Ramos (cell line): ENCODE results near the gene BANF1.

Experiments
- in situ Hi-C: fragments of 300-500 bp; cut with MboI; formaldehyde crosslinking; loops from one replicate; pipeline ENCODE4 v1.14.3; 2022; ENCODE audit warnings: low sequenced_read_pairs; ENCODE audit not compliant: unreplicated experiment

The BANF1 gene

DNA sequence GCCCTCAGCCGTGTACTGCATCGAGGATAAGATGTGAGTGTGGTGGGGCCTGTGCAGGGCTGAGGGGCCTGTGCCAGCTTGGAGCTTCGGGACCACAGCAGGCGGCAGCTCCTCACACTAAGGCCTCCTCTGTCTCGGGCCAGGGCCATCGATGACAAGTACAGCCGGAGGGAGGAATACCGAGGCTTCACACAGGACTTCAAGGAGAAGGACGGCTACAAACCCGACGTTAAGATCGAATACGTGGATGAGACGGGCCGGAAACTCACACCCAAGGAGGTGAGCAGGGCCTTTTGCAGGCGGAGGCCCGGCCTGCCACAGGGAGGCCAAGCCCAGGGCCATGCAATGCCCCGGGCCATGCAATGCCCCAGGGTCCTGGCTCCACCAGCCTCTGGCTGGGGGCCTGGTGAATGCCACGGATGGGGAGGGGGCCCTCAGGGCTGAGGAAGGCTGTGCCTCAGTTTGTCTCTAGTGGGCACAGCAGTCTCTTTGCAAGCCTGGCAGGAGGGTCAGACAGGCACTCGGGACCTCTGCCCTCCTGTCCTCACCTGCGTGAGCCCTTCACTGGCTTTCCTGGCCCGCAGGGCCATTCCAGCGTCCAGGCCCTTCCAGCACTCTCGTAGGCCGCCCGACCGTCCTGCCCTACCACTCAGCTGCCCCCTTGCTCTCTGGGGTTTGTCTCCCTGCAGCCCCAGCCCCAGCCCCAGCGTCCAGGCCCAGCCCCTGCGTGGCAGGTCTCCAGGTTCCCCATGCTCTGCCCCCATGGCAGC lies 24.5 kb upstream of the BANF1 start:
- in situ Hi-C loops = no loop called here

DNA sequence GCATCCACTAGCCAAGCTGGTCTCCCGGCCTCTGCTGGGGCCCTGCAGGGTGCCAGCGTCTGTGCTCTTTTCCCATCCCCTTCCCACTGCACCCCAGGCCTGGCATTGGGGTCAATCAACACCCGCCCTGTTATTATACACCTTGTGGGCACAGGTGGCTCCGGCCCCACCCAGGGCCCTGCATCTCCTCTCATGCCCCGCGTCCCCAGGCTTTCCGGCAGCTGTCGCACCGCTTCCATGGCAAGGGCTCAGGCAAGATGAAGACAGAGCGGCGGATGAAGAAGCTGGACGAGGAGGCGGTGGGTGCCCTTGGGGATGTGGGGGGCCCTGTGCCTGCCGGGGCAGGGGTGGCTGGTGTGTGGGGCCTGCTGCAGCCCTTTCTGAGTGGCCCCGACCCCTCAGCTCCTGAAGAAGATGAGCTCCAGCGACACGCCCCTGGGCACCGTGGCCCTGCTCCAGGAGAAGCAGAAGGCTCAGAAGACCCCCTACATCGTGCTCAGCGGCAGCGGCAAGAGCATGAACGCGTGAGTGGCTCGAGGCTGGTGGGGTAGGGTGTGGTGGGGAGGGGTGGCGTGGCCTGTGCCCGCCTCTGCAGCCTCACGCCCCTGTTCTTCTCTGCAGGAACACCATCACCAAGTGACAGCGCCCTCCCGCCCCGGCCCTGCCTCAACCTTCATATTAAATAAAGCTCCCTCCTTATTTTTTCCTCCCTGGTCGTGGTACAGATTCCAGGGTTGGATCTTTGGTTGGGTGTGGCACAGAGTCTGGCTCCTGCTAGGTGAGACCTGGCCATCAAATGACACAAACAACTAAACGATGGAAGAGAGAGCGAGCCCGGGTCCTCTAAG lies 23.7 kb upstream of the BANF1 start:
- in situ Hi-C loops = no loop called here

DNA sequence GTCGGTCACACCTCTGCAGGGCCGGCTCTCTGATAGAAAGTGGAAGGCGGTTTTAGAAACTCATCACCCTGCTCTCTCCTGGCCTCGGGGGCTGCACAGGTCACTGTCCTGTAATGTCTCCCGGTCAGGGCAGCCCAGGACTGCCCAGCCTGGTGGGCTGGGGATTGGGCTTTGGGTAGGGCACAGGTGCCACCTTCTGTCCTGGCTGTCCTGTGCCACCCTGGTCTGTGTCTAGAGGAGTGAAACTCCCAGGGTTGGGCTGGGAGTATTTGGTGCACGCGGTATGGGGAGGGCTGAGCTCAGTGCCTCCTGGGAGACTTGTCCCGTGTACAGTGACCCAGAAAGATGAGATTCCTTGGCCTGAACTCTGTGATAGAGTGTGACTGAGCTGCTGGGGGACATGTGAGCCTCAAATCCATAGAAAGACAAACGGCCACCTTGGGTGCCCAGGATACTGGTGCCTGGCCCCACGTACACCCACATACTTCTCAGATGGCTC lies 23.0 kb upstream of the BANF1 start:
- in situ Hi-C loops = no loop called here

DNA sequence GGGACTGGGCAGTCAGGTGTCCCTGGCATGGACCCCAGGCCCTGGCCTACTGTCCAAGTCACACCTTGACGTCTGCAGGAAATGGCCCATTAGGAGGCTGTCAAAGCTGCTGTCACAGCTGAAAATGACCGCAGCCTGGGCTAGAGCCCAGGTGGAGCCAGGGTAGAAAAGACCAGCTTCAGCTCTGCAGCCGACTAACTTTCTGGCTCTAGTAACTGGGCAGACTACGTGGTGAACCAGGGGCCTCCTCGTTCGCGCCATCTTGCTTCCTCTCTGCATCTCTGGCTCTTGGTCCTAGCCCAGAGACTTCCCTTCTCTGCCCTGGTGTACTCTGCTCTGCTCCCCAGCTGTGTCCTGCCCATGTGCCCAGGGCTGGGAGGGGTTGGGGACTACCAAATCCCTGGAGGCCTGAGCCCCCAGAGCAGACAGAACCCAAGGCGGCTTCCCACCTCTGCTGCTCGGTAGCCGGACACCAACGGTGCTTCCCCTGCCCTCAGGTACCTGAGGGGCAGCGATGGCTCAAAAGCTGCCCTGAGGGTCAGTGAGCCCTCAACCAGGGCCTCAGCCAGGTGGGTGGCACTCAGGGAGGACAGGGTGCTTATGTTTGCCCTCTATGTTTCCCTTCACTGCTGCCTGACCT lies 21.1 kb upstream of the BANF1 start:
- in situ Hi-C loops = no loop called here

DNA sequence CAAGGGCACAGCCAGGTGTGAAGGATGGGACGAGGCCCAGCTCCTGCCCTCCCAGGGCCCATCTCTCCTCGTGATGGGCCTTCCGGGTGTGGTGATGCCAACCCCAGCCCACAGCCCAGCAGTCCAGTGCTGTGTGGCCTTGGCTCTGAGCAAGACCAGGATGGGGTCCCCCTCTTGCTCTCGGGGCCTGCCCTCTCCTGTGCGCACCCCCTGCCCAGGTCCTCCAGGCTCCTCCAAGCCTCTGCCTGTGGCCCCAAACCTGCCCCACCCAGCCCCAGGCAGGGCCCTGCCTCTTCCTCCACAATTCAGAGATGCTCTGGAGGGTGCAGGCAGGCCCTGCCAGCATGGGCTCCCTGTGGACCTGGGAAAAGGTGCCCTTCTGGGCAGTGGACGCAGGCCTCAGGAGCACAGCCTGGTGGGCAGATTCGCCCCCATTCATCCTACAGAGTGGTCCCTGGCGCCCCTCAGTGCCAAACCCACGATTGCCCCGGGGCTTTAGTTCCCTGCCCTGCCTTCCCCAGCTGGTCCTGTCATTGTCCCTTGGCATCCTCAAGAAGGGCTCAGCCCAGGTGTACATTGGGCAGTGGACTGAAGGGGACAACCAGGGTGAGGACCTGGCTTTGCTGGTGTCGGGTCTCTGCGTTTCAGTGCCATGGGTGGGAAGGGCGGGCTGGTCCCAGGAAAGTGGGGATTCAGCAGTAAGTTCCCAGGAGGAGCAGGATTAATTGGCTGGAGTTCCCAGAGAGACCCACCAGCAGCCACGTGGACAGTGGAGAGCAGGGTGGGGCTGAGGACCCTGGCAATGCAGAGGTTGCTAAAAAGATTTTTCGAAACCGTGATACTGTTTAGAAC lies 20.1 kb upstream of the BANF1 start:
- in situ Hi-C loops = no loop called here

DNA sequence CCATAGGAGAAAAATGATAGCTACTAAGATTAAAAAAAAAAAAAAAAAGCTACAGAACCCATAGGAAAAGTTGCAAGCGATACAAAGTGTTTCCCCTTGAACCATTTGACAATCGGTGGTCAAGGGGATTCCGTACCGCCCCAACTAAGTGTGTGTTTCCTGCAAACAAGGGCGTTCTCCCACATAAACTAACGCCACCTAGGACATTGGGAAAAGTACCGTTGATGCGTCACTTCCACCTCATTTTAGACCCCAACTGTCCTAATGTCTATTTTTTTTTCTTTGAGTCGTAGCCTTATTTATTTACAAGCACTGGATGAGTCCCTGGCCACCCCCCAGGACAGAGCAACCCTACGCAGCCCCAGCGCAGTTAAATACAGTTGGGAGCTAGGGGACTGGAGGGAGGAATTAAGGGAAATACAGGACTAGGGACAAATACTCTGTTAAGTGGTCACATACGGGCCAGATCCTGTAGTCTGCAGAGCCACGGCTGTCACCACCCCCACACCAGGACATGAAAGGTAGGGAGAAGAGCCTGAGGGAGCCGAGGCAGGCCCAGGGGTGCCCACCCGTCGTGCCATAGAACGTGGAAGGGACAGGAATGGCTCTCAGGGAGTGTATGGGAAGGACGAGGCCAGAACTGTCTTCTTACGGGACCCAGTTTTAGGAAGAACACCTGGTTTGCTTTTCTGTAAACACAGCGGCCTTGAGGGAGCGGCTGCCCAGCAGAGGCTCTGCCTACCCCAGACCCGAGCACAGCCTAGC lies 19.3 kb upstream of the BANF1 start:
- in situ Hi-C loops = no loop called here

DNA sequence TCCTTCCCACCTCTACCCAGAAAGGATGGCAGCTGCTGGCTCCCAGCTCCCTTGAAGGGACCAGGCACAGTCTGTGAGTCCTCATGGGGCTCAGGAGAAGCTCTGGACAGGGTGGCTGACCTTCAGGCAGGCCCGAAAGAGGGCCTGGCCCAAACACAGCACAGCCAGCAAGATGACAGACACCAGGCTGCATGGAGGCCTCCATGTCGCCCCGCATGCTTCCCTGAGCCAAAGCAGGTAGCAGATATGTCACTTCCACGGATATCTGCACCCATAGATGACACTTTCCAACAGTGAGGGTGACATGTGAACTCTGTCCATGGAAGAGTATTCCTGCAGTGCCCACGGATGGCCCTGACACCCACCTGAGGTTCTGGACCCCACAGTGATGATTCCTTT lies 18.7 kb upstream of the BANF1 start:
- in situ Hi-C loops = no loop called here

DNA sequence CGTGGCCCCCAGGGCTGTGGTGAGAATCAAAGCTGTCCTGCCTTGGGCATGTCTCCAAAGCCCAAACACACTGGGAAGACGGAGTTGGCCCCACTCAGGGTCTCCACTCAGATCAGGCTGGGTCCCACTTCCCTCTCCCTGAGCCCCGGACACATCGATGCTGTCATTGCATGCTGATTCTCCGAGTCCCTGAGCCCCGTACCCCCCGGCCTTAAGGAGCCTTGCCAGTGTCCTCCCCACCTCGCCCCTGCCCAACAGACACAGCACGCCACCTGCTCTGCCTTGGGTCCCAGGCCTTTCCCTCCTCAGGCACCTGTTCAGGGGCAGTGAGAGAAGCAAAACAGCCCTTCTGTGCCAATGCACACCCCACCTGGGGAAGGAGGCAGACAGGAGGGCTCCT lies 15.0 kb upstream of the BANF1 start:
- in situ Hi-C loops = loop anchor here (5.0 kb wide), 2 partner anchors 105 to 270 kb away; no protein-coding TSS in a partner anchor

DNA sequence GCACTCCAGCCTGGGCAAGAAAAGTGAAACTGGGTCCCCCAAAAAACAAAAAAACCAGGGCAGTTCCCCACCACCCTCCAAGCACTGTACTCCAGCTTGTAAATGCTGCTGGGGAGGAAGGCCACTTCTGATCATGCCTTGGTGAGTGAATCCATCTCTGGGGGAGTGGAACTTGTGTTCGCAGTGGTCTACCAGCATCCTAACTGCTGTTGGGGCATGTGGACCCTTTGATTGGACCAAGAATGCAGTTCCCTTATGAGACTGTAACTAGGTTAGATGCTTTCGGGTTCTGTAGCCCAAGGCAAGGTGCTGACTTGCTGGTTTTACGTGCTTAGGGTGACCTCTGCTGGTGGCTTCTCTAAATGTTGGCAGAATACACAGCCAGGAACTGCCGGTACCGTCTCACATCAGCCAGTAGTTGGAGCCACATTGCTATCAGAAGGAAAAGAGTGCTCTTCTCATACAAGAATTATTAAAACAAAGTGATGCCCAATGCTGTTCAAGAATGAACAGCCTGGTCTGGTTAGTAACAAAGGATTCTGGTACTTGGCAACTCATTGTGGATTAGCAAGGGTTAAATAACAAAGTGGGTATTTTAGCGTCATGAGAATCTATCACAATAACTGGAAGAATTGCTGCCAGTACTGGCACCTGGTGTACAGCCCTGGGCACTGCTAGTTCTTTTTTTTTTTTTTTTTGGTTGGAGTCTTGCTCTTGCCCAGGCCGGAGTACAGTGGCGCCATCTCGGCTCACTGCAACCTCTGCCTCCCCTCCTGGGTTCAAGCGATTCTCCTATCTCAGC lies 13.3 kb upstream of the BANF1 start:
- in situ Hi-C loops = loop anchor here (5.0 kb wide), 2 partner anchors 107 to 272 kb away; no protein-coding TSS in a partner anchor

DNA sequence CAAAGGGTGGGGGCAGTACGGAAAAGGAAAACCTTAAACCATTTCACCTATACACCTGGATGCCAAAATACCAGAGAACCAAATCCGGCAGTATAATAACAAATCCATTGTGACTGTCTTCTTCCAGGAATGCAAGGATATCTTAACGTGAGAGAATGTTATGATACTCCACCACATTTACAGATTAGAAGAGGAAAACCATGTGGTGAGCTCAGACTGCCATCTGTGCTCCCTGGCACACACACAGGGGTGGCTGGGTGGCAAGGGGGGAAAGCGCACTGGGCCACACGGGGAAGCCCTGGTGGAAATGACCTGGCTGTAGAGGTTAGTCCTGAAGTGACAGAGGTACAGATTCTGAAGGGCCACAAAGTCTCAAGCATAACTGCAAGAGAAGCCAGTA lies 10.2 kb upstream of the BANF1 start:
- in situ Hi-C loops = no loop called here

DNA sequence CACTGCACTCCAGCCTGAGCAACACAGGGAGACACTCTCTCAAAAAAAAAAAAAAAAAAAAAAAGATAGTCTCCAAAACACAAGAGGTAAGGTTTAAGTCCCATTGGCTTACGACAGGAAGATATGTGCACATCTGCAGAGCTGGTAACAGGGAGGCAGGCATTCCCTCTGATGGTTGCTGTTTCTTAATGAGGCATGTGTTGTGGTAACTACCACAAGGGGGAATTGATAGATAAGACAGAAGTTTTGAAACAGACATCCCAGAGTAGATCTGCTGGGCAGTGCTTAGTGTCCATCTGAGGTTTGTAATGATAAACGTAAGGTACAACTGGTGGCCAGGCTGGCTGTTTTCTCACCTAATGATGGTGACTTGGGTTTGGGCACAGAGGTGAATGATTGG lies 5.0 kb upstream of the BANF1 start:
- in situ Hi-C loops = no loop called here

DNA sequence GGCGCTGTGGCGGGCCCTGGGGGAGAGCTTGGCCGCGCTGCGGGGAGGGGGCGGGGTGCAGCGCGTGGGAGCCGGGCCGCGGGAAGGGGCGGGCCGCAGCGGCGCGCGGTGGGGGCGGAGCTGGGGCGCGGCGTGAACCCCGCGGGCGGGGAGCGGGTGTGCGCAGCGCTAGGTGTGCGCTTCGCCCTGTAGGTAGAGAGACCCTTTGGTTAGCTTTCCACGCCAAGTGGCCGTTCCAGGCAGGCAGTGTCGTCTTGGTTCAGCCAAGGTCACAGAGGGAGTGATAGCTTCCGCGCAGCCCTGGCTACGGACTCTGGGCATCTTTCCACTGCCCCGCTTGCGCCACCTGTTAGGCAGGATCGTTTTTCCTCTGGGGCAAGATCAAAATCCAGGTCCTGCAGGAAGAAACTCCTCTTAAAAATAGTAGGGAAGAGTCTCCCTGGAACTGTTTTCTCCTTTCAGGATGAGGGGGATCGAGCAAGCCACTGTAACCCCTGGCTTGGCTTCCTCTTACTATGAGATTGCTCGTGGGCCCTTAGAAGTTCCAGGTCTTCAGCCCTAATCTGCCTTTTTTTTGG lies 434 bp downstream of the BANF1 start:
- in situ Hi-C loops = no loop called here

DNA sequence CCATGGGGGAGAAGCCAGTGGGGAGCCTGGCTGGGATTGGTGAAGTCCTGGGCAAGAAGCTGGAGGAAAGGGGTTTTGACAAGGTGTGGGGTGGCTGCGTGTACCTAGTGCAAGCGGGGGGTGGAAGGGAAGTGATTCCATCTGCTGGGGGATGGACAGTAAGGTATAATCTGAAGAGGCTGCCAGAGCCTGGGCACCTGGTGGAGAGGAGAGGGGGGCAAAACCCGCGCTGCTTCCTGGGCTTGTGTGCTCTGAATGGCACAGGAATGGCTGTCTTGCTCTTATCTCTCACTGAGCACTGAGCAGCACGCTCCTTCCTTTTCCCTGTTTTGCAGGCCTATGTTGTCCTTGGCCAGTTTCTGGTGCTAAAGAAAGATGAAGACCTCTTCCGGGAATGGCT lies 988 bp downstream of the BANF1 start:
- in situ Hi-C loops = no loop called here

DNA sequence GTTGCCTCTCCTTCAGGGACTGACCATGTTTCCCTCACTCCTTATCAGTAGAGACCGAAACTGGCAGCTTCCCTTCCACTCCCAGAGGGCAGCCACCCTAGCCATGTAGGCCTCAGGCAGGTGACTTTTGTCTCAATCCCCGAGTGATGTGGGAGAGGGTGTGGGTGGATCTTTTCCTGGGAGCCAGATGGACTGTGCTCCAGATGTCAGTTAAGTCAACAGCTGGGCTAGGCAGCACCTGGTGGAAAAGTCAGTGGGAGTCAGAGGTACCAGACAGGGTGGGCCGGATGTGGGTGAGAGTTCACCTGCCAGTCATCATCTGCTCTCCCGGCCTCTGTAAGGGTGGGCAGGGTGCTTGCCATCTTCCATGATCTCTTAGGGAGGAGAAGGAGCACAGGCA lies 1.9 kb downstream of the BANF1 start:
- in situ Hi-C loops = no loop called here

DNA sequence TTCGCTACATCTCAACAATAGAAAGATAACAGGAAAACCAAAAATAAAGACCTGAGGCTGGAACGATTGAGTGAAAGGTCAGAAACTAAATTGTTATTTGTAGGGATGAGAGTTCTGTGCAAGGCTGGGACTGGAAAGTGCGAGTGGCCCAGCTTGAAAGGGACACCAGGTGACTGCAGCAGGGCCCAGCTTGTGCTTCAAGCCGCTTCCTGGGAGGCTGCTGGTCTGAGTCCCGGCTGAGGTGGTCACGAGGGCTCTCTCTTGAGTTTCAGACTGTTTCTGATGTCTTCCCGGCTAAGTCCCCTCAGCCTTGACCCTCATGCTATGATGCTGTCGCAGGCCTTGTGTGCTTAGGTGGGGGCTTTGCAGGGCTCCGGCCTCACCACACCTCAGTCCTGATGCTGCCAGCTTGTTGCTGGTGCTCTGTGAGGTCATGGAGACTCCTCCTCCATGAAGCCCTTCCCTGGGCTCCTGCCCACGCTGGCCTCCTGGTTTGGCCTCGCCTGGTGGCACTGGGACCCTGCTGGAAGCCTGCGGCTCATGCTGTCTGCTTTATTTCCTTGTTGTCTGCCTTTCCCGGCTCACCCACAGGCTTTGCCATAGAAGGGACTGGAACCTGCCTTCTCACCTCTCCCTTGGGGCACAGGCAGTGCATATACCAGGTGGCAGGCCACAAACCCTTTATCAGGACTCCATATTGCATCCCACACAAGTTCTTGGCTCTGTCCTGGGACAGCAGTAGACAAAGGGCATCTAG lies 4.0 kb downstream of the BANF1 start:
- in situ Hi-C loops = no loop called here

DNA sequence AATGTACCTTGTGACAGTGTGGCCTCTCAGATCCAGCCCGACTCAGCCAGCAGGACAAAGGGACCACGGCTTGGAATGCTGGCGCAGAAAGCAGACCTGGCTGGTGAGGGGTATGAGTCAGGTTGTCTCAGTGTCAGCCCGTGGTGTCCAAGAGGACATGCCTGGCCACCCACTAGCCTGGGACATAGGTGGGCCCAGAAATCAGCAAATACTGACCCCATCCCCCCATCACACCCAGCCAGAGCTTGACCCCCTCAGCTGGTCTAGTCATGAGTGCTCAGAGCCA lies 4.5 kb downstream of the BANF1 start:
- in situ Hi-C loops = no loop called here

DNA sequence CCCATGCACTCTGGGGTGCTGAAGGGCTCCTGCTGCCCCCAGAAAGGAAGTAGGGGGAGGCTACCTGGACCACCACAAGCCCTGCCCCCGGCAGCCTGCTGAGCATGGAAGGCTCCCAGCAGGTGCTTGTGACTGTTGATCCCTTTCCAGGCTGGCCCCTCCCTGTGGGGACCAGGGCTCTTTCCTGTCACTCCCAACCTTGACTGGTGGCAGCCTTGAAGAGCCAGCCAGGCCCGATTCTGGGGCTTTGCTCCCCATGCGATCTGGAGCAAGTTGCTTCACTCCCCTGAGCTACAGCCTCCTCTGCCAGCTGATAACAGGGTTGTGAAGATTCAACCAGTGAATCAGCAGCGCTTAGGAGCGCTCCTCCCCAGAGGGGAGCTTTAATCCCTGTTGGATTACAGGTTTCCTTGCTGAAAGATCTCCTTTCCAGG lies 4.9 kb downstream of the BANF1 start:
- in situ Hi-C loops = no loop called here

DNA sequence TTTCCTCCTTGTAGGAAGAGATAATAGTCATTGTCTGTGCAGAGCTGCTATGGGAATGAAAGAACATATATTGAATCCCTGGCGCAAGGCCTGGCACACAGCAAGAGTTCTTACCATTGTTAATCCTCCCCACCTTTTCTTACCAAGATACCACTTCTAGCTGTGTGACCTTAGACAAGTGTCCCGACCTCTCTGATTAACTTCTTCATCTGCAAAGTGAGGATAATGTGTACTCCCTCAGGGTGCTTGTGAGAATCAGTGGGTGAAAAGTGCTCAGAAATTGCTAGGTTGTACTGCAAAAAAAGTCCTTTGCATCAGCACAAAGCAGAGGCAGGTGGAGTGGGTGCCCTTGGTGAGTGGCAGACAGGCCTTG lies 5.8 kb downstream of the BANF1 start:
- in situ Hi-C loops = no loop called here
